GM12878 (cell line): ENCODE results near the gene CUEDC1. TPM values are rescaled to one million over a fixed set of nuclear protein-coding genes. Genes with fewer than 3 reads are reported as not detected.

Experiments
- BCL3 ChIP-seq: IDR thresholded peaks from 2 replicates; pipeline ENCODE4 v1.6.1; 2011; ENCODE audit warnings: borderline replicate concordance, low read depth, mild to moderate bottlenecking, moderate library complexity, low read length; ENCODE audit not compliant: insufficient read depth, poor library complexity, severe bottlenecking
- BRCA1 ChIP-seq: IDR thresholded peaks from 2 replicates; pipeline ENCODE4 v1.6.1; 2011; ENCODE audit warnings: low read depth, low read length, improper control_type of control experiment
- CEBPZ ChIP-seq: fragments of 150-350 bp; IDR thresholded peaks from 2 replicates; pipeline ENCODE4 v1.6.1; 2016; ENCODE audit warnings: low read depth, low read length
- E4F1 ChIP-seq: fragments of 450-650 bp; IDR thresholded peaks from 2 replicates; pipeline ENCODE4 v1.6.1; 2018; ENCODE audit warnings: borderline replicate concordance, mild to moderate bottlenecking; ENCODE audit not compliant: partially characterized antibody
- MTA2 ChIP-seq: fragments of 450-650 bp; IDR thresholded peaks from 2 replicates; pipeline ENCODE4 v1.6.1; 2016; ENCODE audit warnings: low read depth, mild to moderate bottlenecking, moderate library complexity
- POLR2A ChIP-seq: IDR thresholded peaks from 2 replicates; pipeline ENCODE4 v1.6.1; 2011; ENCODE audit warnings: low read depth, mild to moderate bottlenecking, low read length
- RELB ChIP-seq: fragments of 450-650 bp; IDR thresholded peaks from 2 replicates; pipeline ENCODE4 v1.6.1; 2017; ENCODE audit warnings: low read depth, mild to moderate bottlenecking, moderate library complexity
- SPI1 ChIP-seq: IDR thresholded peaks from 2 replicates; pipeline ENCODE4 v1.6.1; 2011; ENCODE audit warnings: low read depth, mild to moderate bottlenecking, low read length, moderate library complexity, borderline replicate concordance; ENCODE audit not compliant: insufficient read depth
- TARDBP ChIP-seq: IDR thresholded peaks from 2 replicates; pipeline ENCODE4 v1.6.1; 2016; ENCODE audit warnings: borderline replicate concordance
- USF1 ChIP-seq: IDR thresholded peaks from 2 replicates; pipeline ENCODE4 v1.6.1; 2011; ENCODE audit warnings: borderline replicate concordance, low read depth, mild to moderate bottlenecking, moderate library complexity, mixed read lengths, low read length; ENCODE audit not compliant: insufficient read depth; ENCODE audit errors: extremely low read length
- ZBTB40 ChIP-seq: fragments of 450-650 bp; IDR thresholded peaks from 2 replicates; pipeline ENCODE4 v1.6.1; 2016; ENCODE audit warnings: mild to moderate bottlenecking, moderate library complexity, borderline replicate concordance
- ZNF217 ChIP-seq: fragments of 450-650 bp; IDR thresholded peaks from 2 replicates; pipeline ENCODE4 v1.6.1; 2017; ENCODE audit warnings: antibody characterized with exemption, mild to moderate bottlenecking
- ZNF24 ChIP-seq: fragments of 450-650 bp; IDR thresholded peaks from 2 replicates; pipeline ENCODE4 v1.6.1; 2017; ENCODE audit warnings: antibody characterized with exemption, mild to moderate bottlenecking
- polyA plus RNA-seq, 11 experiments: library from polyadenylated mRNA; depleted of rRNA in 4 of 11; unstranded in 6 of 11; stranded (reverse) in 5 of 11; fragments of >200 nt; fragmentation: Nextera tagmentation in 4 of 11; fragmentation: Illumina TruSeq in 1 of 11; extraction: Ambion mirVana in 4 of 11; extraction: Trizol in 1 of 11; gene quantifications; 1 replicate in 1 of 11; 2 replicates in 10 of 11; pipeline versions ENCODE4 v1.2.1 to v1.2.3, GENCODE V29; 2011 to 2016; ENCODE audit warnings: inconsistent platforms in 2 of 11, missing spikeins in 2 of 11, low read depth in 1 of 11
- total RNA-seq, 4 experiments: library from RNA; depleted of rRNA in 3 of 4; stranded (reverse); fragments of >200 nt in 3 of 4; fragmentation: Illumina TruSeq in 1 of 4; extraction: Trizol in 1 of 4; gene quantifications; 2 replicates each; pipeline versions ENCODE4 v1.2.1 to v1.2.3, GENCODE V29; 2013 to 2021

Gene CUEDC1
- total and polyA plus RNA-seq, 10 of the 15 experiments (the other 5 are each of a cell fraction or from before 2014, with no cell fraction given) = 0.24 to 7.4 (median 1.8) TPM

- no peak for TF ChIP-seq BCL3
- no peak for TF ChIP-seq ZNF217
- TF ChIP-seq ZNF24 = no peak
- TF ChIP-seq TARDBP = peak; percentile 94; the same call in 1 of the 2 replicates
- TF ChIP-seq E4F1 = peak; percentile 94
- peak; percentile 95 for TF ChIP-seq POLR2A
- TF ChIP-seq SPI1 = no peak
- peak; percentile 100 for TF ChIP-seq RELB
- TF ChIP-seq MTA2 = peak; percentile 43; the same call in 1 of the 2 replicates
- peak; percentile 97 for TF ChIP-seq ZBTB40
- TF ChIP-seq CEBPZ = peak; percentile 79
- no peak for TF ChIP-seq USF1
- 0 out of 2 replicates have a peak, but pooled peaks have one; percentile 24 for TF ChIP-seq BRCA1
These were observed 105.1 kb downstream of the CUEDC1 start, which contains the start of gene MRPS23 (continued) for GRCh38 chr17:57849874-57850754.
